GM18505 (cell line): ENCODE results near the gene SPSB1.
"Not testable (repeated sequence)": the region's sequence is repeated elsewhere in the genome, so short reads cannot be mapped to it uniquely, and the experiment has no call there.

Experiments used
- ATAC-seq: cut with Tn5 transposase; IDR thresholded peaks from one replicate; pipeline ENCODE4 v1.9.1; 2021; ENCODE audit not compliant: unreplicated experiment
- POLR2A ChIP-seq: IDR thresholded peaks from 4 replicates; pipeline ENCODE4 v1.6.1; 2011; ENCODE audit warnings: borderline replicate concordance; ENCODE audit not compliant: insufficient read depth, insufficient read length; ENCODE audit errors: extremely low read depth

Gene SPSB1

GRCh38 chr1:9293241-9293532 lies 493 bp downstream of the SPSB1 start:
- no peak for TF ChIP-seq POLR2A
- ATAC-seq = no peak

GRCh38 chr1:9293533-9294404 lies 1.1 kb downstream of the SPSB1 start:
- no peak for ATAC-seq
- TF ChIP-seq POLR2A = no peak

- TF ChIP-seq POLR2A = no peak
- ATAC-seq = no peak
Observed at GRCh38 chr1:9294405-9294773, 1.7 kb downstream of the SPSB1 start.

GRCh38 chr1:9294910-9295636 lies 2.4 kb downstream of the SPSB1 start:
- TF ChIP-seq POLR2A = no peak
- ATAC-seq = no peak

- no peak for TF ChIP-seq POLR2A
- ATAC-seq = no peak
Observed at GRCh38 chr1:9295884-9296283, 3.2 kb downstream of the SPSB1 start.

- no peak for TF ChIP-seq POLR2A
- no peak for ATAC-seq
Observed at GRCh38 chr1:9296850-9297249, 4.2 kb downstream of the SPSB1 start.

GRCh38 chr1:9297831-9298230 lies 5.1 kb downstream of the SPSB1 start:
- ATAC-seq = no peak
- TF ChIP-seq POLR2A = no peak

GRCh38 chr1:9298282-9298681 lies 5.6 kb downstream of the SPSB1 start:
- TF ChIP-seq POLR2A = no peak
- no peak for ATAC-seq

GRCh38 chr1:9299571-9300541 lies 7.2 kb downstream of the SPSB1 start:
- ATAC-seq = not testable (repeated sequence)

- TF ChIP-seq POLR2A = no peak
- ATAC-seq = no peak
Observed at GRCh38 chr1:9300573-9300972, 7.9 kb downstream of the SPSB1 start.

GRCh38 chr1:9302745-9303524 lies 10.2 kb downstream of the SPSB1 start:
- no peak for ATAC-seq
- TF ChIP-seq POLR2A = no peak

GRCh38 chr1:9303916-9304315 lies 11.2 kb downstream of the SPSB1 start:
- no peak for TF ChIP-seq POLR2A
- ATAC-seq = no peak

- no peak for ATAC-seq
- no peak for TF ChIP-seq POLR2A
Observed at GRCh38 chr1:9305216-9305615, 12.5 kb downstream of the SPSB1 start.
